ENCODE results near the gene LHFPL3.

- TF ChIP-seq MAX (IDR thresholded peaks at IDR 0.05; ENCODE audit: low read depth, low read length), result no peak
- no peak for TF ChIP-seq MYC (IDR thresholded peaks at IDR 0.05; ENCODE audit: low read depth, low read length)
- no peak for TF ChIP-seq CTCF (IDR thresholded peaks at IDR 0.05; ENCODE audit: low read depth, low read length)
- no peak for TF ChIP-seq POLR2A (IDR thresholded peaks at IDR 0.05; ENCODE audit: extremely low read depth, insufficient read length)
These were observed 617.9 kb downstream of the LHFPL3 start for GRCh38 chr7:104946338-104946737.
